HCT116 (cell line): ENCODE measurements around the gene FAM135A. TPM values are rescaled to one million over a fixed set of nuclear protein-coding genes. Genes with fewer than 3 reads are reported as not detected.

Experiments
- ATAC-seq: fragments of 200-7000 bp; cut with Tn5 transposase; 2 replicates; pipeline ENCODE4 v1.9.1; 2020; ENCODE audit warnings: mild to moderate bottlenecking, moderate library complexity
- BruUV-seq: library from RNA; stranded (reverse); fragments of 400-500 nt; replicated peaks from 2 replicates; lab custom pipeline; 2021; lab: Mats Ljungman, UMichigan
- CTCF ChIA-PET: fragments of 300-600 bp; sonication (Branson Sonifier 250); formaldehyde crosslinking; loops from one replicate; lab custom pipeline; 2021; ENCODE audit warnings: antibody characterized with exemption; lab: Charles Lee
- POLR2A ChIA-PET: fragments of 300-600, 350-600 bp; sonication (Branson Sonifier 250); formaldehyde crosslinking; loops from one replicate; lab custom pipeline; 2021; ENCODE audit warnings: antibody characterized with exemption; lab: Charles Lee
- RAD21 ChIA-PET, 2 experiments: fragments of 300-600 bp; sonication (Branson Sonifier 250); formaldehyde crosslinking; loops; one replicate each; lab custom pipeline; 2023; ENCODE audit warnings: low total read pairs in 2 of 2; ENCODE audit not compliant: uncharacterized antibody in 2 of 2, unreplicated experiment in 2 of 2, low non-redundant PET in 1 of 2; lab: Charles Lee
- DNase-seq: peaks from one replicate; pipeline ENCODE4 v3.0.0-alpha.2; 2010; ENCODE audit warnings: low read depth, low spot score
- H2AFZ ChIP-seq: fragments of 200-600 bp; shearing (Covaris generic), sonication (generic); 2 replicates; pipeline ENCODE4 v1.6.1; 2017; ENCODE audit warnings: low read depth, mixed run types, mixed read lengths, antibody characterized with exemption, low read length; ENCODE audit not compliant: poor library complexity, severe bottlenecking
- H3K27ac ChIP-seq: 2 replicates; pipeline ENCODE4 v1.5.1; 2012; ENCODE audit warnings: low read depth, low read length
- H3K27me3 ChIP-seq: fragments of 200-600 bp; sonication (generic); 2 replicates; pipeline ENCODE4 v1.6.1; 2016; ENCODE audit warnings: mixed run types, low read length, mixed read lengths; ENCODE audit not compliant: insufficient read depth
- H3K36me3 ChIP-seq, 2 experiments: fragments of 200-500 bp in 1 of 2; fragments of 200-600 bp in 1 of 2; sonication (Bioruptor generic) in 1 of 2; sonication (generic) in 1 of 2; 2 replicates each; pipeline versions ENCODE4 v1.5.1 to v1.6.1; 2014 to 2016; ENCODE audit warnings: low read length in 2 of 2, inconsistent platforms in 1 of 2, mixed read lengths in 1 of 2, mixed run types in 1 of 2; ENCODE audit not compliant: insufficient read depth in 2 of 2, control insufficient read depth in 1 of 2
- H3K4me1 ChIP-seq, 2 experiments: fragments of 200-600 bp in 1 of 2; sonication (generic) in 1 of 2; 2 replicates each; pipeline versions ENCODE4 v1.5.1 to v1.6.1; 2012 to 2017; ENCODE audit warnings: low read length in 2 of 2, inconsistent platforms in 1 of 2, mild to moderate bottlenecking in 1 of 2, mixed read lengths in 1 of 2, mixed run types in 1 of 2, moderate library complexity in 1 of 2; ENCODE audit not compliant: insufficient read depth in 2 of 2, control insufficient read depth in 1 of 2
- H3K4me2 ChIP-seq: fragments of 200-600 bp; sonication (generic); 2 replicates; pipeline ENCODE4 v1.6.1; 2017; ENCODE audit warnings: mixed run types, low read length, mixed read lengths
- H3K4me3 ChIP-seq, 2 experiments: fragments of 200-600 bp in 1 of 2; sonication (generic) in 1 of 2; replicated peaks in 1 of 2; 2 replicates each; pipeline ENCODE4 v1.5.1; 2011 to 2016; ENCODE audit warnings: low read length in 2 of 2, control low read depth in 1 of 2, low read depth in 1 of 2, mild to moderate bottlenecking in 1 of 2, mixed read lengths in 1 of 2, mixed run types in 1 of 2
- H3K79me2 ChIP-seq: fragments of 200-600 bp; sonication (generic); 2 replicates; pipeline ENCODE4 v1.6.1; 2017; ENCODE audit warnings: mild to moderate bottlenecking, mixed run types, low read length, moderate library complexity, mixed read lengths; ENCODE audit not compliant: insufficient read depth
- H3K9ac ChIP-seq: fragments of 200-600 bp; sonication (generic); 2 replicates; pipeline ENCODE4 v1.6.1; 2016; ENCODE audit warnings: low read length, mixed read lengths
- H3K9me2 ChIP-seq: fragments of 200-600 bp; sonication (generic), shearing (Covaris generic); 2 replicates; pipeline ENCODE4 v1.6.1; 2017; ENCODE audit warnings: mixed run types, mild to moderate bottlenecking, moderate library complexity; ENCODE audit not compliant: insufficient read depth
- H3K9me3 ChIP-seq, 2 experiments: fragments of 200-500 bp in 1 of 2; fragments of 200-600 bp in 1 of 2; sonication (Bioruptor generic) in 1 of 2; sonication (generic) in 1 of 2; 2 replicates each; pipeline ENCODE4 v1.6.1; 2014 to 2017; ENCODE audit warnings: low read length in 2 of 2, mixed read lengths in 2 of 2, inconsistent platforms in 1 of 2, low read depth in 1 of 2, mild to moderate bottlenecking in 1 of 2, mixed run types in 1 of 2, moderate library complexity in 1 of 2; ENCODE audit not compliant: control insufficient read depth in 1 of 2, insufficient read depth in 1 of 2
- H4K20me1 ChIP-seq: fragments of 200-600 bp; sonication (generic), shearing (Covaris generic); 2 replicates; pipeline ENCODE4 v1.6.1; 2017; ENCODE audit warnings: mixed run types, mild to moderate bottlenecking, moderate library complexity; ENCODE audit not compliant: insufficient read depth
- EZH2 ChIP-seq: fragments of 200-600 bp; sonication (generic); IDR thresholded peaks from 2 replicates; pipeline ENCODE4 v1.6.1; 2017; ENCODE audit warnings: antibody characterized with exemption, mixed run types
- FOSL1 ChIP-seq: IDR thresholded peaks from 2 replicates; pipeline ENCODE4 v1.6.1; 2012; ENCODE audit warnings: low read depth
- POLR2A ChIP-seq: IDR thresholded peaks from 2 replicates; pipeline ENCODE4 v1.7.0; 2011; ENCODE audit warnings: borderline replicate concordance; ENCODE audit not compliant: insufficient read depth, insufficient read length; ENCODE audit errors: extremely low read depth
- POLR2AphosphoS5 ChIP-seq: IDR thresholded peaks from 2 replicates; pipeline ENCODE4 v1.6.1; 2011; ENCODE audit warnings: mild to moderate bottlenecking, low read depth, low read length, moderate library complexity
- REST ChIP-seq: IDR thresholded peaks from 2 replicates; pipeline ENCODE4 v1.6.1; 2012; ENCODE audit warnings: low read depth
- SIN3A ChIP-seq: IDR thresholded peaks from 2 replicates; pipeline ENCODE4 v1.6.1; 2012; ENCODE audit warnings: low read depth
- SRF ChIP-seq: IDR thresholded peaks from 2 replicates; pipeline ENCODE4 v1.6.1; 2012; ENCODE audit warnings: low read depth
- TCF7L2 ChIP-seq: IDR thresholded peaks from 2 replicates; pipeline ENCODE4 v1.7.0; 2011; ENCODE audit warnings: borderline replicate concordance, inconsistent platforms; ENCODE audit not compliant: insufficient read depth, insufficient read length; ENCODE audit errors: extremely low read depth
- YY1 ChIP-seq: IDR thresholded peaks from 2 replicates; pipeline ENCODE4 v1.6.1; 2011; ENCODE audit warnings: low read length, low read depth, moderate library complexity, mild to moderate bottlenecking; ENCODE audit not compliant: insufficient replicate concordance; ENCODE audit errors: extremely low read depth
- intact Hi-C: fragments of 100-400 bp; cut with micrococcal nuclease; formaldehyde crosslinking; loops from 2 replicates; pipeline ENCODE4 v1.10.0; 2022
- total RNA-seq: library from RNA; stranded (reverse); gene quantifications from one replicate; pipeline ENCODE4 v1.2.1, GENCODE V29; 2021; ENCODE audit not compliant: unreplicated experiment

Gene FAM135A
- total RNA-seq, 1 experiment from 2014 or later = 20.8 TPM

- Histone ChIP-seq H2AFZ (no peak overlapping the region), H3K27me3 (no peaks in the 10 kb centered on the region), H3K27ac (no peak overlapping the region), H3K9me2 (no peaks in the 10 kb centered on the region), H3K4me3 (no peak overlapping the region), H3K36me3 (peaks cover 7 to 19% of the 10 kb centered on the region in 2 experiments), H3K4me2 (no peak overlapping the region), H4K20me1 (no peaks in the 10 kb centered on the region), H3K9me3 (no peaks in the 10 kb centered on the region), H3K79me2 (peaks cover 72% of the 10 kb centered on the region), H3K4me1 (no peaks in the 10 kb centered on the region), H3K9ac (no peak overlapping the region)
- RAD21 ChIA-PET = no interaction called here
- POLR2A ChIA-PET = interaction anchor here (1.0 kb wide), 1 partner anchor 11 kb away, joined by 3 read pairs; the partner anchor contains the start of gene FAM135A
- no peak for TF ChIP-seq REST
- no peak for TF ChIP-seq POLR2A
- no peak for TF ChIP-seq SIN3A
- TF ChIP-seq FOSL1 = no peak
- no peak for TF ChIP-seq TCF7L2
- TF ChIP-seq POLR2AphosphoS5 = no peak
- TF ChIP-seq YY1 = no peak
- no peak for TF ChIP-seq SRF
- TF ChIP-seq EZH2 = no peak
- intact Hi-C loops = no loop called here
- ATAC-seq (no peak), DNase-seq (no peak)
- BruUV-seq = no TSS peak
- CTCF ChIA-PET = no interaction called here
Measured at GRCh38 chr6:70424291-70424690, 11.0 kb downstream of the FAM135A start.
